Osteoblast (primary cell): ENCODE results near the gene TNS3. TPM values are rescaled to one million over a fixed set of nuclear protein-coding genes. Genes with fewer than 3 reads are reported as not detected.
A peak's percentile ranks its signal among the peaks of the same experiment; 100 is the strongest.

Experiments used
- DNase-seq: peaks from one replicate; pipeline ENCODE4 v3.0.0; 2011; ENCODE audit warnings: low spot score, mixed read lengths; ENCODE audit not compliant: insufficient read length; ENCODE audit errors: missing footprints
- H2AFZ ChIP-seq: 2 replicates; pipeline ENCODE4 v1.6.0; 2011; ENCODE audit warnings: mild to moderate bottlenecking, low read length
- H3K27ac ChIP-seq: 2 replicates; pipeline ENCODE4 v1.5.1; 2011; ENCODE audit warnings: mild to moderate bottlenecking, low read depth, low read length, moderate library complexity
- H3K27me3 ChIP-seq: 2 replicates; pipeline ENCODE4 v1.6.0; 2012; ENCODE audit warnings: mild to moderate bottlenecking, control low read depth, inconsistent platforms, low read length, moderate library complexity; ENCODE audit not compliant: insufficient read depth
- H3K36me3 ChIP-seq: 2 replicates; pipeline ENCODE4 v1.5.1; 2011; ENCODE audit warnings: mild to moderate bottlenecking, low read length, control low read depth, moderate library complexity; ENCODE audit not compliant: insufficient read depth
- H3K4me1 ChIP-seq: 2 replicates; pipeline ENCODE4 v1.5.1; 2011; ENCODE audit warnings: mild to moderate bottlenecking, low read length, control low read depth, moderate library complexity; ENCODE audit not compliant: insufficient read depth
- H3K4me2 ChIP-seq: 2 replicates; pipeline ENCODE4 v1.6.0; 2011; ENCODE audit warnings: mild to moderate bottlenecking, low read length; ENCODE audit not compliant: insufficient read depth
- H3K4me3 ChIP-seq: fragments of 200-600 bp; sonication (generic); 3 replicates; pipeline ENCODE4 v1.5.1; 2012; ENCODE audit warnings: mild to moderate bottlenecking, low read length, inconsistent platforms; ENCODE audit not compliant: insufficient read depth
- H3K79me2 ChIP-seq: 2 replicates; pipeline ENCODE4 v1.6.0; 2012; ENCODE audit warnings: mild to moderate bottlenecking, low read length, control low read depth, inconsistent platforms; ENCODE audit not compliant: insufficient read depth
- H3K9me3 ChIP-seq: 2 replicates; pipeline ENCODE4 v1.5.1; 2011; ENCODE audit warnings: low read depth, low read length, control low read depth
- H4K20me1 ChIP-seq: 2 replicates; pipeline ENCODE4 v1.6.0; 2012; ENCODE audit warnings: mild to moderate bottlenecking, low read length, control low read depth; ENCODE audit not compliant: insufficient read depth
- CTCF ChIP-seq: IDR thresholded peaks from 2 replicates; pipeline ENCODE4 v1.5.1; 2011; ENCODE audit warnings: mild to moderate bottlenecking, low read depth, low read length, moderate library complexity; ENCODE audit errors: extremely low read depth
- total RNA-seq: library from RNA; depleted of rRNA; stranded (reverse); fragments of >200 nt; gene quantifications from 2 replicates; pipeline ENCODE4 v1.2.3, GENCODE V29; 2012

The TNS3 gene
- total RNA-seq, 1 donor: 67.3 TPM

- H3K9me3 ChIP-seq: no peaks in the 10 kb centered on the region
- H4K20me1 ChIP-seq: peaks cover 11% of the 10 kb centered on the region
- H3K4me2 ChIP-seq: no peak overlapping the region
- no peak for TF ChIP-seq CTCF
- H2AFZ ChIP-seq: no peak overlapping the region
- H3K36me3 ChIP-seq: peaks cover 61% of the 10 kb centered on the region
- no peak overlapping the region for H3K4me3 ChIP-seq
- no peaks in the 10 kb centered on the region for H3K79me2 ChIP-seq
- H3K27me3 ChIP-seq: no peaks in the 10 kb centered on the region
- H3K4me1 ChIP-seq: peaks cover 7% of the 10 kb centered on the region
- peak overlapping the region; percentile 57 for H3K27ac ChIP-seq
- no peak for DNase-seq
Measured at GRCh38 chr7:47418601-47419309, 163.2 kb downstream of the TNS3 start.

- Histone ChIP-seq H3K4me2 (no peak overlapping the region), H3K4me1 (peaks cover 7% of the 10 kb centered on the region), H3K27ac (no peak overlapping the region), H3K4me3 (no peak overlapping the region), H3K9me3 (no peaks in the 10 kb centered on the region), H3K79me2 (no peaks in the 10 kb centered on the region), H2AFZ (no peak overlapping the region), H3K36me3 (peaks cover 55% of the 10 kb centered on the region), H4K20me1 (peaks cover 11% of the 10 kb centered on the region), H3K27me3 (no peaks in the 10 kb centered on the region)
- TF ChIP-seq CTCF: peak; percentile 32
- peak; percentile 93 for DNase-seq
Measured at GRCh38 chr7:47416492-47417480, 165.1 kb downstream of the TNS3 start.

- peaks cover 11% of the 10 kb centered on the region for H4K20me1 ChIP-seq
- peaks cover 54% of the 10 kb centered on the region for H3K36me3 ChIP-seq
- no peak overlapping the region for H3K4me2 ChIP-seq
- no peak overlapping the region for H3K4me3 ChIP-seq
- TF ChIP-seq CTCF: no peak
- no peak for DNase-seq
- H3K9me3 ChIP-seq: no peaks in the 10 kb centered on the region
- no peaks in the 10 kb centered on the region for H3K27me3 ChIP-seq
- H3K4me1 ChIP-seq: peaks cover 7% of the 10 kb centered on the region
- no peaks in the 10 kb centered on the region for H3K79me2 ChIP-seq
- H2AFZ ChIP-seq: no peak overlapping the region
- H3K27ac ChIP-seq: no peak overlapping the region
Measured at GRCh38 chr7:47415318-47416212, 166.3 kb downstream of the TNS3 start.
